KMS-11 (cell line): ENCODE data around the gene AFG3L2.
"Not testable (repeated sequence)": the region's sequence is repeated elsewhere in the genome, so short reads cannot be mapped to it uniquely, and the experiment has no call there.

Experiments
- H2AFZ ChIP-seq: fragments of 200-600 bp; sonication (generic); 2 replicates; pipeline ENCODE4 v1.6.1; 2016; ENCODE audit warnings: antibody characterized with exemption, mixed run types, low read depth
- H3K27ac ChIP-seq: fragments of 200-600 bp; sonication (generic); 2 replicates; pipeline ENCODE4 v1.6.1; 2016; ENCODE audit warnings: mild to moderate bottlenecking, mixed run types
- H3K27me3 ChIP-seq: fragments of 200-600 bp; sonication (generic); 2 replicates; pipeline ENCODE4 v1.6.1; 2017; ENCODE audit warnings: mild to moderate bottlenecking, low read depth, mixed run types, moderate library complexity; ENCODE audit not compliant: insufficient read depth
- H3K36me3 ChIP-seq: fragments of 200-600 bp; sonication (generic); 2 replicates; pipeline ENCODE4 v1.6.1; 2017; ENCODE audit warnings: mild to moderate bottlenecking, mixed run types; ENCODE audit not compliant: insufficient read depth
- H3K4me1 ChIP-seq: fragments of 200-600 bp; sonication (generic); 2 replicates; pipeline ENCODE4 v1.6.1; 2016; ENCODE audit warnings: mild to moderate bottlenecking, low read depth, mixed run types; ENCODE audit not compliant: poor library complexity, severe bottlenecking
- H3K4me2 ChIP-seq: fragments of 200-600 bp; sonication (generic); 2 replicates; pipeline ENCODE4 v1.7.0; 2016; ENCODE audit warnings: mild to moderate bottlenecking, mixed run types
- H3K4me3 ChIP-seq: fragments of 200-600 bp; sonication (generic); IDR thresholded peaks from 2 replicates; pipeline ENCODE4 v1.6.1; 2017; ENCODE audit warnings: low read depth, low read length, mixed read lengths; ENCODE audit not compliant: insufficient read depth
- H3K79me2 ChIP-seq: fragments of 200-600 bp; sonication (generic); 2 replicates; pipeline ENCODE4 v1.6.1; 2016; ENCODE audit warnings: low read depth, mixed run types; ENCODE audit not compliant: insufficient read depth
- H3K9ac ChIP-seq: fragments of 200-600 bp; sonication (generic); 2 replicates; pipeline ENCODE4 v1.6.1; 2016; ENCODE audit warnings: mild to moderate bottlenecking, mixed run types
- H4K20me1 ChIP-seq: fragments of 200-600 bp; sonication (generic); 2 replicates; pipeline ENCODE4 v1.6.1; 2016; ENCODE audit warnings: mild to moderate bottlenecking, mixed run types; ENCODE audit not compliant: insufficient read depth
- TF ChIP-seq, protein P1 (sequence below): fragments of 200-600 bp; sonication (generic); conservative IDR thresholded peaks from 2 replicates; pipeline ENCODE4 v1.6.1; 2017; ENCODE audit warnings: low read depth, mild to moderate bottlenecking, antibody characterized with exemption, low read length, moderate library complexity, mixed read lengths

Gene AFG3L2

GRCh38 chr18:12416098-12416729 is 39.2 kb upstream of the AFG3L2 start:
- no peaks in the 10 kb centered on the region for H4K20me1 ChIP-seq
- H3K4me1 ChIP-seq = peaks cover 31% of the 10 kb centered on the region
- no peaks in the 10 kb centered on the region for H3K36me3 ChIP-seq
- TF ChIP-seq, protein P1, sequence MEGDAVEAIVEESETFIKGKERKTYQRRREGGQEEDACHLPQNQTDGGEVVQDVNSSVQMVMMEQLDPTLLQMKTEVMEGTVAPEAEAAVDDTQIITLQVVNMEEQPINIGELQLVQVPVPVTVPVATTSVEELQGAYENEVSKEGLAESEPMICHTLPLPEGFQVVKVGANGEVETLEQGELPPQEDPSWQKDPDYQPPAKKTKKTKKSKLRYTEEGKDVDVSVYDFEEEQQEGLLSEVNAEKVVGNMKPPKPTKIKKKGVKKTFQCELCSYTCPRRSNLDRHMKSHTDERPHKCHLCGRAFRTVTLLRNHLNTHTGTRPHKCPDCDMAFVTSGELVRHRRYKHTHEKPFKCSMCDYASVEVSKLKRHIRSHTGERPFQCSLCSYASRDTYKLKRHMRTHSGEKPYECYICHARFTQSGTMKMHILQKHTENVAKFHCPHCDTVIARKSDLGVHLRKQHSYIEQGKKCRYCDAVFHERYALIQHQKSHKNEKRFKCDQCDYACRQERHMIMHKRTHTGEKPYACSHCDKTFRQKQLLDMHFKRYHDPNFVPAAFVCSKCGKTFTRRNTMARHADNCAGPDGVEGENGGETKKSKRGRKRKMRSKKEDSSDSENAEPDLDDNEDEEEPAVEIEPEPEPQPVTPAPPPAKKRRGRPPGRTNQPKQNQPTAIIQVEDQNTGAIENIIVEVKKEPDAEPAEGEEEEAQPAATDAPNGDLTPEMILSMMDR = no peak
- H2AFZ ChIP-seq = no peak overlapping the region
- H3K4me3 ChIP-seq = no peak overlapping the region
- H3K9ac ChIP-seq = no peak overlapping the region
- H3K27me3 ChIP-seq = no peaks in the 10 kb centered on the region
- peak overlapping the region; percentile 44; the same call in 1 of the 2 replicates for H3K27ac ChIP-seq
- peak overlapping the region; percentile 48; the same call in 1 of the 2 replicates for H3K4me2 ChIP-seq
- H3K79me2 ChIP-seq = peaks cover 7% of the 10 kb centered on the region; the same call in 1 of the 2 replicates

DNA sequence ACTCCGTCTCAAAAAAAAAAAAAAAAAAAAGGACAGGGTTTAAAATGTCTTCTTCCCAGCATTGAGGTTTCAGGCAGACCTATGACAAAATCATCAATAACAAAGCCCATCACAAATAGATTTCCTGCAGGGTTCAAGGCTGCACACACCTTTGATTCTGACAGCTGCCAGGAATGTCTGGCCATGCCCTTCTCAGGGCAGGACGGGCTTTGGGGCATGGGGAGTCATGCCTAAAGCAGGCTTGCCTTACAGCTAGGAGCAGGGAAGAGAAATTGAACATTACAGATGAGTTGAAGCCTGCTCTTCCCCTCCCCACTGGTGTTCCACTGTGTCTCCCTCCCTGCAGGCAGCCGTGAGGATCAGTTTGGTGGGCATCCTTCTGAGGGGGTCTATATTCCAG is 34.4 kb upstream of the AFG3L2 start:
- peaks cover 46% of the 10 kb centered on the region for H3K4me1 ChIP-seq
- no peak overlapping the region for H2AFZ ChIP-seq
- TF ChIP-seq, protein P1 = no peak
- H3K79me2 ChIP-seq = peaks cover 32% of the 10 kb centered on the region
- H4K20me1 ChIP-seq = no peaks in the 10 kb centered on the region
- no peak overlapping the region for H3K9ac ChIP-seq
- H3K4me3 ChIP-seq = no peak overlapping the region
- H3K4me2 ChIP-seq = no peak overlapping the region
- H3K27me3 ChIP-seq = no peaks in the 10 kb centered on the region
- H3K27ac ChIP-seq = no peak overlapping the region
- H3K36me3 ChIP-seq = no peaks in the 10 kb centered on the region

- H3K4me1 ChIP-seq = peaks cover 40% of the 10 kb centered on the region
- H3K27ac ChIP-seq = not testable (repeated sequence)
Observed at GRCh38 chr18:12410747-12411146, 33.7 kb upstream of the AFG3L2 start.

GRCh38 chr18:12410081-12410481 is 33.1 kb upstream of the AFG3L2 start:
- Histone ChIP-seq H2AFZ (no peak overlapping the region), H4K20me1 (no peaks in the 10 kb centered on the region), H3K27ac (no peak overlapping the region), H3K27me3 (no peaks in the 10 kb centered on the region), H3K4me2 (no peak overlapping the region; the same call in 1 of the 2 replicates), H3K9ac (no peak overlapping the region), H3K79me2 (peaks cover 32% of the 10 kb centered on the region), H3K4me1 (peaks cover 33% of the 10 kb centered on the region), H3K36me3 (no peaks in the 10 kb centered on the region), H3K4me3 (no peak overlapping the region)
- TF ChIP-seq, protein P1 = no peak

More at GRCh38 chr18:12410747-12411146, 33.7 kb upstream of the AFG3L2 start:
- not testable (repeated sequence) for H3K4me3 ChIP-seq, H3K36me3 ChIP-seq, H3K27me3 ChIP-seq, H2AFZ ChIP-seq, H3K9ac ChIP-seq, H4K20me1 ChIP-seq, H3K4me2 ChIP-seq
- peaks cover 32% of the 10 kb centered on the region for H3K79me2 ChIP-seq

GRCh38 chr18:12409469-12409868 is 32.4 kb upstream of the AFG3L2 start:
- Histone ChIP-seq H3K4me3 (no peak overlapping the region), H2AFZ (no peak overlapping the region), H3K4me2 (peak overlapping the region; percentile 66), H3K9ac (no peak overlapping the region), H3K4me1 (peaks cover 30% of the 10 kb centered on the region), H3K27me3 (no peaks in the 10 kb centered on the region), H3K79me2 (peaks cover 32% of the 10 kb centered on the region), H3K36me3 (no peaks in the 10 kb centered on the region), H3K27ac (no peak overlapping the region; the same call in 1 of the 2 replicates), H4K20me1 (no peaks in the 10 kb centered on the region)
- TF ChIP-seq, protein P1 = no peak
